Mesenchymal stem cell (in vitro differentiated cells and primary cell): ENCODE data around the gene SYMPK.
A peak's percentile ranks its signal among the peaks of the same experiment; 100 is the strongest.
"Not testable (repeated sequence)": the region's sequence is repeated elsewhere in the genome, so short reads cannot be mapped to it uniquely, and the experiment has no call there.

Source experiments
- DNase-seq: peaks from one replicate; pipeline ENCODE4 v3.0.0-alpha.2; 2013
- H2AFZ ChIP-seq: one replicate; pipeline ENCODE4 v1.6.1; 2013; ENCODE audit warnings: low read depth, mild to moderate bottlenecking, control low read depth, inconsistent platforms, low read length, moderate library complexity
- H2AK5ac ChIP-seq: 2 replicates; pipeline ENCODE4 v1.6.1; 2013; ENCODE audit warnings: low read length, moderate library complexity, mild to moderate bottlenecking, inconsistent platforms; ENCODE audit not compliant: severe bottlenecking
- H2BK120ac ChIP-seq: one replicate; pipeline ENCODE4 v1.6.1; 2013; ENCODE audit warnings: low read depth, mild to moderate bottlenecking, inconsistent platforms, low read length, moderate library complexity
- H2BK12ac ChIP-seq, 2 experiments: one replicate each; pipeline ENCODE4 v1.6.1; 2013; ENCODE audit warnings: inconsistent platforms in 2 of 2, low read length in 2 of 2, mild to moderate bottlenecking in 2 of 2, moderate library complexity in 2 of 2, control low read depth in 1 of 2
- H2BK15ac ChIP-seq: one replicate; pipeline ENCODE4 v1.6.1; 2013; ENCODE audit warnings: mild to moderate bottlenecking, low read depth, inconsistent platforms; ENCODE audit not compliant: poor library complexity, severe bottlenecking
- H2BK5ac ChIP-seq: 2 replicates; pipeline ENCODE4 v1.6.1; 2013; ENCODE audit warnings: low read depth, mild to moderate bottlenecking, low read length, control low read depth, inconsistent platforms; ENCODE audit not compliant: poor library complexity, severe bottlenecking
- H3K14ac ChIP-seq, 2 experiments: one replicate each; pipeline ENCODE4 v1.6.1; 2013; ENCODE audit warnings: inconsistent platforms in 2 of 2, low read length in 2 of 2, control low read depth in 1 of 2, mild to moderate bottlenecking in 1 of 2, moderate library complexity in 1 of 2
- H3K18ac ChIP-seq, 2 experiments: one replicate each; pipeline ENCODE4 v1.6.1; 2013; ENCODE audit warnings: inconsistent platforms in 2 of 2, low read length in 2 of 2, control low read depth in 1 of 2, low read depth in 1 of 2, mild to moderate bottlenecking in 1 of 2
- H3K23ac ChIP-seq, 2 experiments: one replicate each; pipeline ENCODE4 v1.6.1; 2013; ENCODE audit warnings: inconsistent platforms in 2 of 2, low read length in 2 of 2, mild to moderate bottlenecking in 2 of 2, moderate library complexity in 2 of 2, control low read depth in 1 of 2
- H3K27ac ChIP-seq: 2 replicates; pipeline ENCODE4 v1.5.1; 2013; ENCODE audit warnings: mild to moderate bottlenecking, moderate library complexity, low read length, control low read depth, inconsistent platforms; ENCODE audit not compliant: poor library complexity, severe bottlenecking
- H3K27me3 ChIP-seq, 2 experiments: 2 replicates each; pipeline versions ENCODE4 v1.6.1 to v1.7.0; 2013; ENCODE audit warnings: low read length in 2 of 2, mild to moderate bottlenecking in 2 of 2, moderate library complexity in 2 of 2, control low read depth in 1 of 2, inconsistent platforms in 1 of 2; ENCODE audit not compliant: control insufficient read depth in 1 of 2, insufficient read depth in 1 of 2
- H3K36me3 ChIP-seq, 2 experiments: 2 replicates each; pipeline versions ENCODE4 v1.6.1 to v1.7.0; 2013; ENCODE audit warnings: low read length in 2 of 2, control low read depth in 1 of 2, inconsistent platforms in 1 of 2, low read depth in 1 of 2, mild to moderate bottlenecking in 1 of 2; ENCODE audit not compliant: insufficient read depth in 2 of 2, control insufficient read depth in 1 of 2
- H3K4ac ChIP-seq, 2 experiments: one replicate each; pipeline ENCODE4 v1.6.1; 2013; ENCODE audit warnings: inconsistent platforms in 2 of 2, low read length in 2 of 2, mild to moderate bottlenecking in 2 of 2, moderate library complexity in 2 of 2, control low read depth in 1 of 2, low read depth in 1 of 2
- H3K4me1 ChIP-seq: 2 replicates; pipeline ENCODE4 v1.6.1; 2013; ENCODE audit warnings: low read depth, low read length, control low read depth; ENCODE audit not compliant: control insufficient read depth, insufficient read depth
- H3K4me2 ChIP-seq: 2 replicates; pipeline ENCODE4 v1.6.1; 2013; ENCODE audit warnings: low read length, mild to moderate bottlenecking, inconsistent platforms; ENCODE audit not compliant: poor library complexity, severe bottlenecking
- H3K4me3 ChIP-seq, 2 experiments: 2 replicates each; pipeline versions ENCODE4 v1.5.1 to v1.7.0; 2013; ENCODE audit warnings: low read length in 2 of 2, mild to moderate bottlenecking in 2 of 2, control low read depth in 1 of 2, low read depth in 1 of 2; ENCODE audit not compliant: insufficient read depth in 1 of 2
- H3K79me1 ChIP-seq: replicated peaks from 2 replicates; pipeline ENCODE4 v1.6.1; 2013; ENCODE audit warnings: mild to moderate bottlenecking, control low read depth, low read length, inconsistent platforms; ENCODE audit not compliant: poor library complexity, severe bottlenecking
- H3K9ac ChIP-seq: 2 replicates; pipeline ENCODE4 v1.7.0; 2013; ENCODE audit warnings: mild to moderate bottlenecking, low read length, moderate library complexity
- H3K9me3 ChIP-seq: 2 replicates; pipeline ENCODE4 v1.7.0; 2013; ENCODE audit warnings: mild to moderate bottlenecking, low read length; ENCODE audit not compliant: control insufficient read depth
- H4K8ac ChIP-seq: one replicate; pipeline ENCODE4 v1.6.1; 2013; ENCODE audit warnings: inconsistent platforms, mild to moderate bottlenecking, low read length, moderate library complexity
- H4K91ac ChIP-seq: one replicate; pipeline ENCODE4 v1.6.1; 2013; ENCODE audit warnings: mild to moderate bottlenecking, low read length, inconsistent platforms
- WGBS: methylation state at CpG from one replicate; pipeline ENCODE4 v1.1.7; 2013; ENCODE audit warnings: mixed read lengths; 5-methylcytosine and 5-hydroxymethylcytosine counted together

SYMPK gene

DNA sequence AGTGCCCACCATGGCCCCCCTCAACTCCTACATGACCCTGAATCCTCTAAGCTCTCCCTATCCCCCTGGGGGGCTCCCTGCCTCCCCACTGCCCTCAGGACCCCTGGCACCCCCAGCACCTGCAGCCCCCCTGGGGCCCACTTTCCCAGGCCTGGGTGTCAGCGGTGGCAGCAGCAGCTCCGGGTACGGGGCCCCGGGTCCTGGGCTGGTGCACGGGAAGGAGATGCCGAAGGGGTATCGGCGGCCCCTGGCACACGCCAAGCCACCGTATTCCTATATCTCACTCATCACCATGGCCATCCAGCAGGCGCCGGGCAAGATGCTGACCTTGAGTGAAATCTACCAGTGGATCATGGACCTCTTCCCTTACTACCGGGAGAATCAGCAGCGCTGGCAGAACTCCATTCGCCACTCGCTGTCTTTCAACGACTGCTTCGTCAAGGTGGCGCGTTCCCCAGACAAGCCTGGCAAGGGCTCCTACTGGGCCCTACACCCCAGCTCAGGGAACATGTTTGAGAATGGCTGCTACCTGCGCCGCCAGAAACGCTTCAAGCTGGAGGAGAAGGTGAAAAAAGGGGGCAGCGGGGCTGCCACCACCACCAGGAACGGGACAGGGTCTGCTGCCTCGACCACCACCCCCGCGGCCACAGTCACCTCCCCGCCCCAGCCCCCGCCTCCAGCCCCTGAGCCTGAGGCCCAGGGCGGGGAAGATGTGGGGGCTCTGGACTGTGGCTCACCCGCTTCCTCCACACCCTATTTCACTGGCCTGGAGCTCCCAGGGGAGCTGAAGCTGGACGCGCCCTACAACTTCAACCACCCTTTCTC lies 9.4 kb upstream of the SYMPK start:
- Histone ChIP-seq H2AK5ac (no peak overlapping the region), H4K8ac (no peak overlapping the region), H3K27ac (no peak overlapping the region), H3K27me3 (peaks cover 0 to 36% of the 10 kb centered on the region in 2 experiments), H2BK120ac (no peak overlapping the region), H2AFZ (no peak overlapping the region), H2BK15ac (no peak overlapping the region), H3K14ac (no peak overlapping the region), H3K4me1 (peaks cover 11% of the 10 kb centered on the region), H3K18ac (no peak overlapping the region), H4K91ac (no peak overlapping the region), H3K4me3 (no peak overlapping the region), H3K79me1 (no peaks in the 10 kb centered on the region), H2BK5ac (no peak overlapping the region), H2BK12ac (no peak overlapping the region), H3K4ac (no peak overlapping the region), H3K4me2 (no peak overlapping the region), H3K9me3 (no peaks in the 10 kb centered on the region), H3K9ac (no peak overlapping the region), H3K23ac (no peak overlapping the region), H3K36me3 (no peaks in the 10 kb centered on the region)
- DNase-seq: no peak
- WGBS: 92% methylated on average over 29 of the region's 34 CpGs

DNA sequence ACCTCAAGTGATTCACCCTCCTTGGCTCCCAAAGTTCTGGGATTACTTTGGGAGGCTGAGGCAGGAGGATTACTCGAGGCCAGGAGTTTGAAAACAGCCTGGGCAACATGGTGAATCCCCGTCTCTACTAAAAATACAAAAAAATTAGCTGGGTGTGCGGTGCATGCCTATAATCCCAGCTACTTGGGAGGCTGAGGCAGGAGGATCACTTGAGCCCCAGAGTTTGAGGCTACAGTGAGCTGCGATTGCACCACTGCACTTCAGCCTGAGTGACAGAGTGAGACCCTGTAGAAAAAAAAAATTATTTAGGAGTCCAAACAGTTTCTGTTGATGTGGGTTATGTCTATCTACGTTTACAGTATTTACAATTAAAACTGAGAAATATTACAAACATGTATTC lies 7.9 kb upstream of the SYMPK start:
- Histone ChIP-seq H3K27ac (no peak overlapping the region), H2AK5ac (no peak overlapping the region), H3K9me3 (no peaks in the 10 kb centered on the region), H2BK5ac (no peak overlapping the region), H3K4me1 (no peaks in the 10 kb centered on the region), H2BK15ac (no peak overlapping the region), H2AFZ (no peak overlapping the region), H4K91ac (no peak overlapping the region), H2BK12ac (no peak overlapping the region), H3K23ac (no peak overlapping the region), H3K36me3 (no peaks in the 10 kb centered on the region), H3K4me2 (no peak overlapping the region), H3K14ac (no peak overlapping the region), H2BK120ac (no peak overlapping the region), H3K18ac (no peak overlapping the region), H4K8ac (no peak overlapping the region), H3K9ac (no peak overlapping the region), H3K79me1 (no peaks in the 10 kb centered on the region), H3K4ac (no peak overlapping the region), H3K27me3 (peaks cover 12 to 41% of the 10 kb centered on the region in 2 experiments), H3K4me3 (no peak overlapping the region)
- DNase-seq: no peak
- WGBS: 91% methylated on average over 4 of the region's 5 CpGs

DNA sequence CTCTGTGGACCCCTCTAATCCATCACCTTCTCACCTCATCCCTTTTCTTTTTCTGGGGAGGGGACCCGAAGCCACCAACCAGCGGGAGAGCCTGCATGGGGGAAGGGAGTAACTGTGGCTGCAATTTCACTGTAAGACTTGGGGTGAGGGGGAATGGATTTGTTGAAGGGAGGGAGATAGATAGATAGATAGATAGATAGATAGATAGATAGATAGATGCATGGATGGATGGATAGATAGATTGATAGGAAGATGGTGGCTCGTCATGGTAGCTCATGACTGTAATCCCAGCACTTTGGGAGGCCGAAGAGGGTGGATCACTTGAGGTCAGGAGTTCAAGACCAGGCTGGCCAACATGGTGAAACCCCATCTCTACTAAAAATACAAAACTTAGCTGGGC lies 4.3 kb upstream of the SYMPK start:
- peaks cover 33 to 46% of the 10 kb centered on the region in 2 experiments for H3K27me3 ChIP-seq
- H2AFZ ChIP-seq, H3K23ac ChIP-seq, H3K4me2 ChIP-seq, H3K9me3 ChIP-seq, H3K27ac ChIP-seq, H3K4me3 ChIP-seq, H3K79me1 ChIP-seq, H3K36me3 ChIP-seq, H2BK15ac ChIP-seq, H3K9ac ChIP-seq, H4K91ac ChIP-seq, H4K8ac ChIP-seq, H3K4me1 ChIP-seq, H2BK5ac ChIP-seq, H3K18ac ChIP-seq, H3K4ac ChIP-seq, H2BK120ac ChIP-seq, H3K14ac ChIP-seq, H2BK12ac ChIP-seq, DNase-seq, H2AK5ac ChIP-seq: not testable (repeated sequence)
- WGBS: 87% methylated on average over 4 of the region's 4 CpGs

DNA sequence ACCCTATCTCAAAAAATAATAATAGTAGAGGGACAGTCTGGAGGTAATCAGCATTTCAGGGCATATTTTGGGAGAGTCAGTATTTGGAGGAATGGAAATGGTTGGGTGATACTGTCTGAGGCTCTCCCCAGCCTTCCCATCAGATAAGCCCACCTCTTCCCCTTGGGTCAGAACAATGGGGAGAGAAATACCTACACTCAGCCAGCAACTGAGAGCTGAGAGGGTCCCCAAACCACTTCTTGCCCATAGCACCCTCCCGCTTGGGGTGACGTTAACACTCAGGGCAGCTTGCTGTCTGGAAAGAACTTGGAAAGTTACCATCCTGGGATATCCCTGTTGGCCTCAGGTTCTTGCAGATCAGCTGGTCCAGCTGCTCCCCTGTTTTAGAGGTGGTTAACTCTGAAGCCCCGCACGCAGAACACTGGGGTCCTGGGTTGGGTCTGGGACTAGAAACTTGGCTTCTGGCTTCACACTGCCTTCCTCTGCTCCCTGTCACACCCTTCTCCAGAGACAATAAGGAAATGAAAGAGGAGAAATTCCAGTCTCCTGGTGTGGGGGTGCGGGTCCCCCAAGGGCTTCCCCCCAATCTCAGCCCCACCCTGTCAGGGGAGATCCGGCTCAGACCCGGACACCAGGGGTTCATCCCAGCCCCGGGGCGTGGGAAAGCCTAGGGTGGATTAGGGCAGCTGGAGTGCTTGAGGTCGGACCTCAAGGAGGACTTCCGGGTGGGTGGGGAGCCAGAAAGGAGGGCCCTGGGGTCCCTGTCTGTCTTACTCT lies 3.6 kb upstream of the SYMPK start:
- H3K4me2 ChIP-seq: no peak overlapping the region
- no peak overlapping the region for H3K4me3 ChIP-seq
- H3K79me1 ChIP-seq: no peaks in the 10 kb centered on the region
- H2BK5ac ChIP-seq: no peak overlapping the region
- H3K36me3 ChIP-seq: no peaks in the 10 kb centered on the region
- no peak overlapping the region for H3K14ac ChIP-seq
- H4K8ac ChIP-seq: no peak overlapping the region
- no peak for DNase-seq
- H3K4ac ChIP-seq: no peak overlapping the region
- no peak overlapping the region for H3K9ac ChIP-seq
- H2BK12ac ChIP-seq: no peak overlapping the region
- no peak overlapping the region for H2BK15ac ChIP-seq
- no peak overlapping the region for H3K27ac ChIP-seq
- H4K91ac ChIP-seq: no peak overlapping the region
- no peak overlapping the region for H2BK120ac ChIP-seq
- 93% methylated on average over 6 of the region's 11 CpGs for WGBS
- H3K23ac ChIP-seq: no peak overlapping the region
- peaks cover 7% of the 10 kb centered on the region for H3K4me1 ChIP-seq
- peaks cover 33 to 46% of the 10 kb centered on the region in 2 experiments for H3K27me3 ChIP-seq
- H2AK5ac ChIP-seq: peak overlapping the region; percentile 41
- no peak overlapping the region for H3K18ac ChIP-seq
- H3K9me3 ChIP-seq: no peaks in the 10 kb centered on the region
- no peak overlapping the region for H2AFZ ChIP-seq
